HTR-8/SVneo (cell line): Measurements from ENCODE around the gene SLC2A9.

ENCODE experiments used
- DNase-seq: peaks from one replicate; pipeline ENCODE4 v3.0.0; 2011; ENCODE audit warnings: low spot score, mixed read lengths; ENCODE audit not compliant: insufficient read length
- FAIRE-seq: peaks from 2 replicates; lab custom pipeline; 2011; peaks lifted over from hg19 to GRCh38; lab: Jason Lieb, UNC

Gene SLC2A9

GRCh38 chr4:10022346-10023049, 1.2 kb upstream of the SLC2A9 start:
- DNase-seq: no peak

GRCh38 chr4:10021653-10022023, 341 bp upstream of the SLC2A9 start:
- no peak for DNase-seq
- FAIRE-seq: no peak

More at GRCh38 chr4:10022346-10023049, 1.2 kb upstream of the SLC2A9 start:
- FAIRE-seq: no peak

- DNase-seq (no peak), FAIRE-seq (no peak)
Observed at GRCh38 chr4:10020106-10020505, 1.2 kb downstream of the SLC2A9 start.

- no peak for FAIRE-seq
- DNase-seq: no peak
Observed at GRCh38 chr4:10019521-10020051, 1.7 kb downstream of the SLC2A9 start.

GRCh38 chr4:10018818-10019461, 2.4 kb downstream of the SLC2A9 start:
- no peak for FAIRE-seq

GRCh38 chr4:10017037-10017893, 4.0 kb downstream of the SLC2A9 start:
- FAIRE-seq (no peak), DNase-seq (no peak)

More at GRCh38 chr4:10018818-10019461, 2.4 kb downstream of the SLC2A9 start:
- no peak for DNase-seq

- no peak for DNase-seq
- FAIRE-seq: no peak
Observed at GRCh38 chr4:10016169-10016568, 5.1 kb downstream of the SLC2A9 start.

GRCh38 chr4:10015140-10015753, 6.0 kb downstream of the SLC2A9 start:
- FAIRE-seq (no peak), DNase-seq (no peak)

- FAIRE-seq: no peak
- DNase-seq: no peak
Observed at GRCh38 chr4:10013722-10014121, 7.6 kb downstream of the SLC2A9 start.

GRCh38 chr4:10011885-10012284, 9.4 kb downstream of the SLC2A9 start:
- FAIRE-seq: no peak
- no peak for DNase-seq

GRCh38 chr4:10011277-10011676, 10.0 kb downstream of the SLC2A9 start:
- FAIRE-seq (no peak), DNase-seq (no peak)

GRCh38 chr4:10009861-10010500, 11.3 kb downstream of the SLC2A9 start:
- no peak for FAIRE-seq
- no peak for DNase-seq

GRCh38 chr4:10008609-10009005, 12.7 kb downstream of the SLC2A9 start:
- no peak for DNase-seq
- FAIRE-seq: no peak

- FAIRE-seq (no peak), DNase-seq (no peak)
Observed at GRCh38 chr4:10007793-10008608, 13.3 kb downstream of the SLC2A9 start.

GRCh38 chr4:10007436-10007740, 13.9 kb downstream of the SLC2A9 start:
- DNase-seq: no peak
- FAIRE-seq: no peak

- DNase-seq (no peak), FAIRE-seq (no peak)
Observed at GRCh38 chr4:10006601-10007435, 14.5 kb downstream of the SLC2A9 start.

GRCh38 chr4:10006231-10006600, 15.1 kb downstream of the SLC2A9 start:
- FAIRE-seq (no peak), DNase-seq (no peak)

GRCh38 chr4:10005632-10006031, 15.7 kb downstream of the SLC2A9 start:
- DNase-seq: no peak
- FAIRE-seq: no peak
